GM19324 (cell line): ENCODE data around the gene KHDC3L.

Source experiments
- ATAC-seq: cut with Tn5 transposase; IDR thresholded peaks from one replicate; pipeline ENCODE4 v1.9.1; 2021; ENCODE audit warnings: mild to moderate bottlenecking, moderate library complexity; ENCODE audit not compliant: unreplicated experiment, low FRiP score

Gene KHDC3L

GRCh38 chr6:73362358-73362757, at the start of gene KHDC3L:
KHDC3L (plus strand) TSS chr6:73362658; CDS start chr6:73362730, 72 bp downstream.
- no peak for ATAC-seq

- ATAC-seq: no peak
These were observed 47.6 kb upstream of the KHDC3L start for GRCh38 chr6:73314577-73315492.

GRCh38 chr6:73323323-73323722, 39.1 kb upstream of the KHDC3L start:
- ATAC-seq: no peak

GRCh38 chr6:73325656-73326055, 36.8 kb upstream of the KHDC3L start:
- no peak for ATAC-seq

GRCh38 chr6:73328790-73329189, 33.7 kb upstream of the KHDC3L start:
- ATAC-seq: no peak

GRCh38 chr6:73329201-73329600, 33.3 kb upstream of the KHDC3L start:
- no peak for ATAC-seq

- ATAC-seq: no peak
These were observed 23.1 kb upstream of the KHDC3L start for GRCh38 chr6:73339340-73339739.

GRCh38 chr6:73340048-73340447, 22.4 kb upstream of the KHDC3L start:
- ATAC-seq: no peak

- no peak for ATAC-seq
These were observed 21.1 kb upstream of the KHDC3L start for GRCh38 chr6:73341335-73341734.

- ATAC-seq: no peak
These were observed 20.3 kb upstream of the KHDC3L start for GRCh38 chr6:73342174-73342573.

- ATAC-seq: no peak
These were observed 19.3 kb upstream of the KHDC3L start for GRCh38 chr6:73343164-73343563.

GRCh38 chr6:73348550-73349204, 13.8 kb upstream of the KHDC3L start:
- ATAC-seq: no peak

- ATAC-seq: no peak
These were observed 13.1 kb upstream of the KHDC3L start for GRCh38 chr6:73349311-73349710.

GRCh38 chr6:73353636-73354593, 8.5 kb upstream of the KHDC3L start, which contains the start of gene DPPA5:
DPPA5 (minus strand) TSS chr6:73354276; CDS start chr6:73354225, 51 bp downstream.
- no peak for ATAC-seq

- no peak for ATAC-seq
These were observed 545 bp downstream of the KHDC3L start for GRCh38 chr6:73362869-73363536.

GRCh38 chr6:73363537-73363875, 1.0 kb downstream of the KHDC3L start:
- ATAC-seq: no peak

GRCh38 chr6:73364121-73364520, 1.7 kb downstream of the KHDC3L start:
- no peak for ATAC-seq

GRCh38 chr6:73364549-73364948, 2.1 kb downstream of the KHDC3L start:
- no peak for ATAC-seq

GRCh38 chr6:73367761-73368355, 5.4 kb downstream of the KHDC3L start:
- no peak for ATAC-seq

- no peak for ATAC-seq
These were observed 6.2 kb downstream of the KHDC3L start for GRCh38 chr6:73368675-73369074.
